ENCODE results near the gene CFAP61. TPM values are rescaled to one million over a fixed set of nuclear protein-coding genes. Genes with fewer than 3 reads are reported as not detected.

CFAP61 gene
- total and polyA plus RNA-seq, 2 experiments from 2014 or later: 0.21 TPM; not detected in 1

- no peaks in the 10 kb centered on the region for H3K9me3 Mint-ChIP-seq
Observed at GRCh38 chr20:20206788-20207187, 154.5 kb downstream of the CFAP61 start.

More at GRCh38 chr20:20206788-20207187, 154.5 kb downstream of the CFAP61 start:
- Mint-ChIP-seq H3K27ac (no peak overlapping the region), H3K4me3 (no peak overlapping the region), H3K36me3 (ENCODE audit: low read depth) (no peaks in the 10 kb centered on the region), H3K27me3 (ENCODE audit: insufficient read depth, low read depth, poor library complexity) (peaks cover 1% of the 10 kb centered on the region), H3K4me1 (peaks cover 49% of the 10 kb centered on the region)
- Histone ChIP-seq H3K4me3 (no peak overlapping the region; the same call in 1 of the 2 replicates), H3K27ac (ENCODE audit: low read depth) (0 out of 2 replicates have a peak overlapping the region, but pooled peaks have one; percentile 74), H3K36me3 (ENCODE audit: insufficient read depth) (no peaks in the 10 kb centered on the region), H4K20me1 (replicated peaks; ENCODE audit: insufficient read depth) (no peaks in the 10 kb centered on the region), H3K79me2 (replicated peaks; ENCODE audit: insufficient read depth) (no peaks in the 10 kb centered on the region), H3F3A (replicated peaks; ENCODE audit: low read depth) (no peaks in the 10 kb centered on the region), H3K27me3 (ENCODE audit: insufficient read depth) (no peaks in the 10 kb centered on the region), H3K9me2 (ENCODE audit: insufficient read depth) (no peaks in the 10 kb centered on the region), H2AFZ (peak overlapping the region; percentile 83), H3K4me2 (peak overlapping the region; percentile 64), H3K4me1 (ENCODE audit: insufficient read depth) (peaks cover 22% of the 10 kb centered on the region)
- DNase-seq (ENCODE audit: low spot score): no peak
- TF ChIP-seq, protein P1, sequence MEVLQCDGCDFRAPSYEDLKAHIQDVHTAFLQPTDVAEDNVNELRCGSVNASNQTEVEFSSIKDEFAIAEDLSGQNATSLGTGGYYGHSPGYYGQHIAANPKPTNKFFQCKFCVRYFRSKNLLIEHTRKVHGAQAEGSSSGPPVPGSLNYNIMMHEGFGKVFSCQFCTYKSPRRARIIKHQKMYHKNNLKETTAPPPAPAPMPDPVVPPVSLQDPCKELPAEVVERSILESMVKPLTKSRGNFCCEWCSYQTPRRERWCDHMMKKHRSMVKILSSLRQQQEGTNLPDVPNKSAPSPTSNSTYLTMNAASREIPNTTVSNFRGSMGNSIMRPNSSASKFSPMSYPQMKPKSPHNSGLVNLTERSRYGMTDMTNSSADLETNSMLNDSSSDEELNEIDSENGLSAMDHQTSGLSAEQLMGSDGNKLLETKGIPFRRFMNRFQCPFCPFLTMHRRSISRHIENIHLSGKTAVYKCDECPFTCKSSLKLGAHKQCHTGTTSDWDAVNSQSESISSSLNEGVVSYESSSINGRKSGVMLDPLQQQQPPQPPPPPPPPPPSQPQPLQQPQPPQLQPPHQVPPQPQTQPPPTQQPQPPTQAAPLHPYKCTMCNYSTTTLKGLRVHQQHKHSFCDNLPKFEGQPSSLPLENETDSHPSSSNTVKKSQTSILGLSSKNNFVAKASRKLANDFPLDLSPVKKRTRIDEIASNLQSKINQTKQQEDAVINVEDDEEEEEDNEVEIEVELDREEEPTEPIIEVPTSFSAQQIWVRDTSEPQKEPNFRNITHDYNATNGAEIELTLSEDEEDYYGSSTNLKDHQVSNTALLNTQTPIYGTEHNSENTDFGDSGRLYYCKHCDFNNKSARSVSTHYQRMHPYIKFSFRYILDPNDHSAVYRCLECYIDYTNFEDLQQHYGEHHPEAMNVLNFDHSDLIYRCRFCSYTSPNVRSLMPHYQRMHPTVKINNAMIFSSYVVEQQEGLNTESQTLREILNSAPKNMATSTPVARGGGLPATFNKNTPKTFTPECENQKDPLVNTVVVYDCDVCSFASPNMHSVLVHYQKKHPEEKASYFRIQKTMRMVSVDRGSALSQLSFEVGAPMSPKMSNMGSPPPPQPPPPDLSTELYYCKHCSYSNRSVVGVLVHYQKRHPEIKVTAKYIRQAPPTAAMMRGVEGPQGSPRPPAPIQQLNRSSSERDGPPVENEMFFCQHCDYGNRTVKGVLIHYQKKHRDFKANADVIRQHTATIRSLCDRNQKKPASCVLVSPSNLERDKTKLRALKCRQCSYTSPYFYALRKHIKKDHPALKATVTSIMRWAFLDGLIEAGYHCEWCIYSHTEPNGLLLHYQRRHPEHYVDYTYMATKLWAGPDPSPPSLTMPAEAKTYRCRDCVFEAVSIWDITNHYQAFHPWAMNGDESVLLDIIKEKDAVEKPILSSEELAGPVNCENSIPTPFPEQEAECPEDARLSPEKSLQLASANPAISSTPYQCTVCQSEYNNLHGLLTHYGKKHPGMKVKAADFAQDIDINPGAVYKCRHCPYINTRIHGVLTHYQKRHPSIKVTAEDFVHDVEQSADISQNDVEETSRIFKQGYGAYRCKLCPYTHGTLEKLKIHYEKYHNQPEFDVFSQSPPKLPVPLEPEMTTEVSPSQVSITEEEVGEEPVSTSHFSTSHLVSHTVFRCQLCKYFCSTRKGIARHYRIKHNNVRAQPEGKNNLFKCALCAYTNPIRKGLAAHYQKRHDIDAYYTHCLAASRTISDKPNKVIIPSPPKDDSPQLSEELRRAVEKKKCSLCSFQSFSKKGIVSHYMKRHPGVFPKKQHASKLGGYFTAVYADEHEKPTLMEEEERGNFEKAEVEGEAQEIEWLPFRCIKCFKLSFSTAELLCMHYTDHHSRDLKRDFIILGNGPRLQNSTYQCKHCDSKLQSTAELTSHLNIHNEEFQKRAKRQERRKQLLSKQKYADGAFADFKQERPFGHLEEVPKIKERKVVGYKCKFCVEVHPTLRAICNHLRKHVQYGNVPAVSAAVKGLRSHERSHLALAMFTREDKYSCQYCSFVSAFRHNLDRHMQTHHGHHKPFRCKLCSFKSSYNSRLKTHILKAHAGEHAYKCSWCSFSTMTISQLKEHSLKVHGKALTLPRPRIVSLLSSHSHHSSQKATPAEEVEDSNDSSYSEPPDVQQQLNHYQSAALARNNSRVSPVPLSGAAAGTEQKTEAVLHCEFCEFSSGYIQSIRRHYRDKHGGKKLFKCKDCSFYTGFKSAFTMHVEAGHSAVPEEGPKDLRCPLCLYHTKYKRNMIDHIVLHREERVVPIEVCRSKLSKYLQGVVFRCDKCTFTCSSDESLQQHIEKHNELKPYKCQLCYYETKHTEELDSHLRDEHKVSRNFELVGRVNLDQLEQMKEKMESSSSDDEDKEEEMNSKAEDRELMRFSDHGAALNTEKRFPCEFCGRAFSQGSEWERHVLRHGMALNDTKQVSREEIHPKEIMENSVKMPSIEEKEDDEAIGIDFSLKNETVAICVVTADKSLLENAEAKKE (CRISPR knock-in tag; IDR thresholded peaks at IDR 0.05): no peak
- no peak for TF ChIP-seq EZH2 (IDR thresholded peaks at IDR 0.05; ENCODE audit: low read depth, unreplicated experiment)
- TF ChIP-seq REST (IDR thresholded peaks at IDR 0.05; ENCODE audit: unreplicated experiment): no peak
- TF ChIP-seq, protein P2, sequence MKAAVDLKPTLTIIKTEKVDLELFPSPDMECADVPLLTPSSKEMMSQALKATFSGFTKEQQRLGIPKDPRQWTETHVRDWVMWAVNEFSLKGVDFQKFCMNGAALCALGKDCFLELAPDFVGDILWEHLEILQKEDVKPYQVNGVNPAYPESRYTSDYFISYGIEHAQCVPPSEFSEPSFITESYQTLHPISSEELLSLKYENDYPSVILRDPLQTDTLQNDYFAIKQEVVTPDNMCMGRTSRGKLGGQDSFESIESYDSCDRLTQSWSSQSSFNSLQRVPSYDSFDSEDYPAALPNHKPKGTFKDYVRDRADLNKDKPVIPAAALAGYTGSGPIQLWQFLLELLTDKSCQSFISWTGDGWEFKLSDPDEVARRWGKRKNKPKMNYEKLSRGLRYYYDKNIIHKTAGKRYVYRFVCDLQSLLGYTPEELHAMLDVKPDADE (IDR thresholded peaks at IDR 0.05): no peak
- no peak for TF ChIP-seq CREB1 (CRISPR knock-in tag; IDR thresholded peaks at IDR 0.05; ENCODE audit: low read depth)
- no peak for TF ChIP-seq ZNF114 (CRISPR knock-in tag; IDR thresholded peaks at IDR 0.05)
- TF ChIP-seq JUNB (IDR thresholded peaks at IDR 0.05; ENCODE audit: unreplicated experiment): no peak
- no peak for TF ChIP-seq STAT1 (IDR thresholded peaks at IDR 0.05; ENCODE audit: unreplicated experiment)
- TF ChIP-seq CTCF (conservative IDR thresholded peaks at IDR 0.05; ENCODE audit: low read depth in 2 of 2): no peak
- no peak for TF ChIP-seq EZH2phosphoT487 (IDR thresholded peaks at IDR 0.05; ENCODE audit: unreplicated experiment)
- no peak for TF ChIP-seq NANOG (IDR thresholded peaks at IDR 0.05; ENCODE audit: borderline replicate concordance)
- no peak for TF ChIP-seq POLR2AphosphoS5 (IDR thresholded peaks at IDR 0.05; ENCODE audit: low read depth)
- no peak for TF ChIP-seq ZNF331 (CRISPR knock-in tag; IDR thresholded peaks at IDR 0.05; ENCODE audit: low read depth)
- ATAC-seq: no peak

Measured in GM23338 (cell line).